ENCODE data around the gene AFF1.

- TF ChIP-seq POLR2A (IDR thresholded peaks at IDR 0.05; ENCODE audit: low read depth, low read length) (no peak), POLR2AphosphoS5 (IDR thresholded peaks at IDR 0.05; ENCODE audit: low read depth, low read length) (no peak)
Observed at GRCh38 chr4:86970447-86971354, 35.9 kb downstream of the AFF1 start.

Measured in GM12892 (cell line).